HEK293 (cell line): Measurements from ENCODE around the gene TSSK3.
"Not testable (repeated sequence)": the region's sequence is repeated elsewhere in the genome, so short reads cannot be mapped to it uniquely, and the experiment has no call there.

ENCODE experiments used
- CTCF ChIA-PET: fragments of 350-600 bp; formaldehyde crosslinking; extraction: SDS; loops from one replicate; lab custom pipeline; 2021; ENCODE audit warnings: antibody characterized with exemption; lab: Yijun Ruan, JAX
- POLR2A ChIA-PET: fragments of 300-600 bp; formaldehyde crosslinking; extraction: SDS; loops from one replicate; lab custom pipeline; 2020; ENCODE audit warnings: antibody characterized with exemption, inconsistent platforms; lab: Yijun Ruan, JAX
- H3K27ac ChIP-seq: fragments of 200-500 bp; sonication (Bioruptor generic); 2 replicates; pipeline ENCODE4 v1.5.1; 2014; ENCODE audit warnings: low read depth, low read length, control low read depth, inconsistent platforms; ENCODE audit errors: extremely low read depth
- H3K36me3 ChIP-seq, 2 experiments: fragments of 200-500 bp in 1 of 2; sonication (Bioruptor generic) in 1 of 2; 1 replicate in 1 of 2; 2 replicates in 1 of 2; pipeline ENCODE4 v1.5.1; 2014 to 2017; ENCODE audit warnings: inconsistent platforms in 2 of 2, low read length in 2 of 2; ENCODE audit not compliant: control insufficient read depth in 2 of 2, insufficient read depth in 1 of 2
- H3K4me1 ChIP-seq: fragments of 200-500 bp; sonication (Bioruptor generic); 2 replicates; pipeline ENCODE4 v1.5.1; 2014; ENCODE audit warnings: mild to moderate bottlenecking, low read length, inconsistent platforms; ENCODE audit not compliant: control insufficient read depth, insufficient read depth
- H3K4me3 ChIP-seq: 2 replicates; pipeline ENCODE4 v1.5.1; 2011; ENCODE audit warnings: low read depth, mild to moderate bottlenecking, control low read depth, low read length, moderate library complexity
- H3K9me3 ChIP-seq: fragments of 200-500 bp; sonication (Bioruptor generic); 2 replicates; pipeline ENCODE4 v1.5.1; 2014; ENCODE audit warnings: low read depth, low read length, inconsistent platforms; ENCODE audit not compliant: control insufficient read depth, insufficient read depth
- GLIS2 ChIP-seq: fragments of 450-650 bp; formaldehyde crosslinking; IDR thresholded peaks from 2 replicates; pipeline ENCODE4 v1.5.1; 2016; ENCODE audit warnings: missing biosample characterization, missing genetic modification characterization
- PRDM1 ChIP-seq: fragments of 450-650 bp; formaldehyde crosslinking; IDR thresholded peaks from 2 replicates; pipeline ENCODE4; 2016; ENCODE audit warnings: missing biosample characterization, missing genetic modification characterization
- ZNF366 ChIP-seq: fragments of 450-650 bp; formaldehyde crosslinking; conservative IDR thresholded peaks from 2 replicates; pipeline ENCODE4 v1.5.1; 2016; ENCODE audit warnings: missing biosample characterization, missing genetic modification characterization
- ZNF433 ChIP-seq: fragments of 450-650 bp; formaldehyde crosslinking; IDR thresholded peaks from 2 replicates; pipeline ENCODE4 v1.5.1; 2016; ENCODE audit warnings: missing biosample characterization, missing genetic modification characterization, low read depth
- TF ChIP-seq, protein P1 (sequence below): fragments of 450-650 bp; formaldehyde crosslinking; IDR thresholded peaks from 2 replicates; pipeline ENCODE4 v1.5.1; 2016; ENCODE audit warnings: missing biosample characterization, missing genetic modification characterization
- TF ChIP-seq, protein P2 (sequence below): fragments of 450-650 bp; formaldehyde crosslinking; IDR thresholded peaks from 2 replicates; pipeline ENCODE4 v1.5.1; 2016; ENCODE audit warnings: missing biosample characterization, missing genetic modification characterization
- TF ChIP-seq, protein P3 (sequence below): fragments of 450-650 bp; formaldehyde crosslinking; IDR thresholded peaks from 2 replicates; pipeline ENCODE4 v1.5.1; 2017; ENCODE audit warnings: missing biosample characterization, missing genetic modification characterization
- TF ChIP-seq, protein P4 (sequence below): fragments of 450-650 bp; formaldehyde crosslinking; IDR thresholded peaks from 2 replicates; pipeline ENCODE4 v1.5.1; 2016; ENCODE audit warnings: missing biosample characterization, missing genetic modification characterization

TSSK3 gene

DNA sequence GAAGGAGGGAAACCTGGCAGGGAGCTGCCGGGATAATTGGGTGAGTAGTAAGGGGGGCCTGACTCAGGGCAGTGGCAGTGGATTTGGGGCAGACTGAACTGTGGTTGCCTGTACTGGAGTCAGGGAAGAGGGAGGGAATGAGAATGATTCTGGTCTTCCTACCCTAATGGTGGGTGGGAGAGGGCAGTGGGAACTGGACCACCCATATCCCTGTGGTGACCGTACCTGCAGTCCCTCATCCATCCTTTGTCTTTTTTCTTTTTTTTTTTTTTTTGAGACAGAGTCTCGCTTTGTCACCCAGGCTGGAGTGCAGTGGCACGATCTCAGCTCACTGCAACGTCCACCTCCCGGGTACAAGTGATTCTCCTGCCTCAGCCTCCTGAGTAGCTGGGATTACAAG is 6.6 kb upstream of the TSSK3 start:
- ChIA-PET POLR2A (interaction anchor here (0.6 to 1.2 kb wide), 4 partner anchors 20 to 149 kb away, joined by 3 to 6 read pairs (median 3); partner anchors contain the start of gene MARCKSL1), CTCF (interaction anchor here (1.3 kb wide), 1 partner anchor 140 kb away, joined by 4 read pairs; no protein-coding TSS in a partner anchor)
- H3K36me3 ChIP-seq, result peaks cover 0 to 64% of the 10 kb centered on the region in 2 experiments; a peak in 2 of 3 replicates
- H3K4me1 ChIP-seq, H3K27ac ChIP-seq, H3K9me3 ChIP-seq, H3K4me3 ChIP-seq: not testable (repeated sequence)
- TF ChIP-seq, protein P1, sequence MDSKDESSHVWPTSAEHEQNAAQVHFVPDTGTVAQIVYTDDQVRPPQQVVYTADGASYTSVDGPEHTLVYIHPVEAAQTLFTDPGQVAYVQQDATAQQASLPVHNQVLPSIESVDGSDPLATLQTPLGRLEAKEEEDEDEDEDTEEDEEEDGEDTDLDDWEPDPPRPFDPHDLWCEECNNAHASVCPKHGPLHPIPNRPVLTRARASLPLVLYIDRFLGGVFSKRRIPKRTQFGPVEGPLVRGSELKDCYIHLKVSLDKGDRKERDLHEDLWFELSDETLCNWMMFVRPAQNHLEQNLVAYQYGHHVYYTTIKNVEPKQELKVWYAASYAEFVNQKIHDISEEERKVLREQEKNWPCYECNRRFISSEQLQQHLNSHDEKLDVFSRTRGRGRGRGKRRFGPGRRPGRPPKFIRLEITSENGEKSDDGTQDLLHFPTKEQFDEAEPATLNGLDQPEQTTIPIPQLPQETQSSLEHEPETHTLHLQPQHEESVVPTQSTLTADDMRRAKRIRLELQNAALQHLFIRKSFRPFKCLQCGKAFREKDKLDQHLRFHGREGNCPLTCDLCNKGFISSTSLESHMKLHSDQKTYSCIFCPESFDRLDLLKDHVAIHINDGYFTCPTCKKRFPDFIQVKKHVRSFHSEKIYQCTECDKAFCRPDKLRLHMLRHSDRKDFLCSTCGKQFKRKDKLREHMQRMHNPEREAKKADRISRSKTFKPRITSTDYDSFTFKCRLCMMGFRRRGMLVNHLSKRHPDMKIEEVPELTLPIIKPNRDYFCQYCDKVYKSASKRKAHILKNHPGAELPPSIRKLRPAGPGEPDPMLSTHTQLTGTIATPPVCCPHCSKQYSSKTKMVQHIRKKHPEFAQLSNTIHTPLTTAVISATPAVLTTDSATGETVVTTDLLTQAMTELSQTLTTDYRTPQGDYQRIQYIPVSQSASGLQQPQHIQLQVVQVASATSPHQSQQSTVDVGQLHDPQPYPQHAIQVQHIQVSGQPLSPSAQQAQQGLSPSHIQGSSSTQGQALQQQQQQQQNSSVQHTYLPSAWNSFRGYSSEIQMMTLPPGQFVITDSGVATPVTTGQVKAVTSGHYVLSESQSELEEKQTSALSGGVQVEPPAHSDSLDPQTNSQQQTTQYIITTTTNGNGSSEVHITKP, result peak; percentile 91

DNA sequence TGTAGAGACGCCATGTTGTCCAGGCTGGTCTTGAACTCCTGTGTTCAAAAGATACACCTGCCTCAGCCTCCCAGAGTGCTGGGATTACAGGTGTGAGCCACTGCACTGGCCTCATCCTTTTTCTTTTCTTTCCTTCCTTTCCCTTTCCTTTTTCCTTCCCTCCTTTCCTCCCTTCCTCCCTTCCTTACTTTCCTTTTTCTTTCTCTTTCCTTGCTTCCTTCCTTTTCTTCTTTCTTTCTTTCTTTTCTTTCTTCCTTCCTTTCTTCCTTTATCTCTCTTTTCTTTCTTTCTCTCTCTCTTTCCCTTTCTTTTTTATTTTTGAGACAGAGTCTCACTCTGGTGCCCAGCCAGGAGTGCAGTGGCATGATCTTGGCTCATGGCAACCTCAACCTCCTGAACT is 5.9 kb upstream of the TSSK3 start:
- ChIA-PET CTCF (no interaction called here), POLR2A (interaction anchor here (0.7 to 1.2 kb wide), 3 partner anchors 20 to 145 kb away, joined by 3 to 6 read pairs (median 3); partner anchors contain the start of gene MARCKSL1)
- H3K36me3 ChIP-seq, result peaks cover 0 to 71% of the 10 kb centered on the region in 2 experiments; a peak in 2 of 3 replicates
- no peak overlapping the region for H3K4me3 ChIP-seq
- H3K4me1 ChIP-seq, result peaks cover 7% of the 10 kb centered on the region; the same call in 1 of the 2 replicates
- H3K9me3 ChIP-seq, result no peaks in the 10 kb centered on the region
- no peak overlapping the region for H3K27ac ChIP-seq
- peak; percentile 99 for TF ChIP-seq PRDM1 (tag by site-specific recombination)
- TF ChIP-seq ZNF366, result peak; percentile 99
- TF ChIP-seq, protein P2, sequence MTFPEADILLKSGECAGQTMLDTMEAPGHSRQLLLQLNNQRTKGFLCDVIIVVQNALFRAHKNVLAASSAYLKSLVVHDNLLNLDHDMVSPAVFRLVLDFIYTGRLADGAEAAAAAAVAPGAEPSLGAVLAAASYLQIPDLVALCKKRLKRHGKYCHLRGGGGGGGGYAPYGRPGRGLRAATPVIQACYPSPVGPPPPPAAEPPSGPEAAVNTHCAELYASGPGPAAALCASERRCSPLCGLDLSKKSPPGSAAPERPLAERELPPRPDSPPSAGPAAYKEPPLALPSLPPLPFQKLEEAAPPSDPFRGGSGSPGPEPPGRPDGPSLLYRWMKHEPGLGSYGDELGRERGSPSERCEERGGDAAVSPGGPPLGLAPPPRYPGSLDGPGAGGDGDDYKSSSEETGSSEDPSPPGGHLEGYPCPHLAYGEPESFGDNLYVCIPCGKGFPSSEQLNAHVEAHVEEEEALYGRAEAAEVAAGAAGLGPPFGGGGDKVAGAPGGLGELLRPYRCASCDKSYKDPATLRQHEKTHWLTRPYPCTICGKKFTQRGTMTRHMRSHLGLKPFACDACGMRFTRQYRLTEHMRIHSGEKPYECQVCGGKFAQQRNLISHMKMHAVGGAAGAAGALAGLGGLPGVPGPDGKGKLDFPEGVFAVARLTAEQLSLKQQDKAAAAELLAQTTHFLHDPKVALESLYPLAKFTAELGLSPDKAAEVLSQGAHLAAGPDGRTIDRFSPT (tag by site-specific recombination), result no peak
- TF ChIP-seq, all 188 proteins: peak for 2

DNA sequence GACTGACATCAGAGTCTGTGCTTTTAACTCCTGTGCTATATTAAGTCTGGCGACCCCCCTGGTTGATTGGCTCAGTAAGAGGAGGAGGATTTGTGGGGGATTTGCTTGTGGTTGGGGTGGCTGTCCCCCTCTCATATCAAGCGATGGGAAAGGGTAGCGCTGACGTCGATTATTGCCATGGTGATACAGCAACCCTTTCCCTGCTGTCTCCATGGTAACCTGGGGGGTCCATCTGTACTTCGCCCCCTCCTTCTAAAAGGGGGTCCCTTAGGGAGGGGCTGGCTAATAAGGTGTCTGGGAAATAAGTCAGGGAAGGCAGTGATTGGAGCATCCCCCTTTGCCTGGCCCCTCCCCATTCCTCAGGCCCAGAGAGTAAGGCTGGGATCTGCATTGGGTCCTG is 4.7 kb upstream of the TSSK3 start:
- POLR2A ChIA-PET, result interaction anchor here (0.6 to 1.8 kb wide), 4 partner anchors 21 to 250 kb away, joined by 3 to 6 read pairs (median 5); partner anchors contain the start of genes BSDC1, HDAC1, KPNA6 and MARCKSL1
- H3K27ac ChIP-seq, result no peak overlapping the region
- TF ChIP-seq GLIS2 (peak; percentile 40), ZNF433 (no peak)
- TF ChIP-seq, protein P3, sequence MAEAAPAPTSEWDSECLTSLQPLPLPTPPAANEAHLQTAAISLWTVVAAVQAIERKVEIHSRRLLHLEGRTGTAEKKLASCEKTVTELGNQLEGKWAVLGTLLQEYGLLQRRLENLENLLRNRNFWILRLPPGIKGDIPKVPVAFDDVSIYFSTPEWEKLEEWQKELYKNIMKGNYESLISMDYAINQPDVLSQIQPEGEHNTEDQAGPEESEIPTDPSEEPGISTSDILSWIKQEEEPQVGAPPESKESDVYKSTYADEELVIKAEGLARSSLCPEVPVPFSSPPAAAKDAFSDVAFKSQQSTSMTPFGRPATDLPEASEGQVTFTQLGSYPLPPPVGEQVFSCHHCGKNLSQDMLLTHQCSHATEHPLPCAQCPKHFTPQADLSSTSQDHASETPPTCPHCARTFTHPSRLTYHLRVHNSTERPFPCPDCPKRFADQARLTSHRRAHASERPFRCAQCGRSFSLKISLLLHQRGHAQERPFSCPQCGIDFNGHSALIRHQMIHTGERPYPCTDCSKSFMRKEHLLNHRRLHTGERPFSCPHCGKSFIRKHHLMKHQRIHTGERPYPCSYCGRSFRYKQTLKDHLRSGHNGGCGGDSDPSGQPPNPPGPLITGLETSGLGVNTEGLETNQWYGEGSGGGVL, result peak; percentile 47; the same call in 1 of the 2 replicates
- TF ChIP-seq, protein P4, sequence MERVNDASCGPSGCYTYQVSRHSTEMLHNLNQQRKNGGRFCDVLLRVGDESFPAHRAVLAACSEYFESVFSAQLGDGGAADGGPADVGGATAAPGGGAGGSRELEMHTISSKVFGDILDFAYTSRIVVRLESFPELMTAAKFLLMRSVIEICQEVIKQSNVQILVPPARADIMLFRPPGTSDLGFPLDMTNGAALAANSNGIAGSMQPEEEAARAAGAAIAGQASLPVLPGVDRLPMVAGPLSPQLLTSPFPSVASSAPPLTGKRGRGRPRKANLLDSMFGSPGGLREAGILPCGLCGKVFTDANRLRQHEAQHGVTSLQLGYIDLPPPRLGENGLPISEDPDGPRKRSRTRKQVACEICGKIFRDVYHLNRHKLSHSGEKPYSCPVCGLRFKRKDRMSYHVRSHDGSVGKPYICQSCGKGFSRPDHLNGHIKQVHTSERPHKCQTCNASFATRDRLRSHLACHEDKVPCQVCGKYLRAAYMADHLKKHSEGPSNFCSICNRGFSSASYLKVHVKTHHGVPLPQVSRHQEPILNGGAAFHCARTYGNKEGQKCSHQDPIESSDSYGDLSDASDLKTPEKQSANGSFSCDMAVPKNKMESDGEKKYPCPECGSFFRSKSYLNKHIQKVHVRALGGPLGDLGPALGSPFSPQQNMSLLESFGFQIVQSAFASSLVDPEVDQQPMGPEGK, result peak; percentile 52
- TF ChIP-seq, all 188 proteins: peak for 3
- H3K4me1 ChIP-seq, result peaks cover 1% of the 10 kb centered on the region; the same call in 1 of the 2 replicates
- peaks cover 0 to 81% of the 10 kb centered on the region in 2 experiments; a peak in 2 of 3 replicates for H3K36me3 ChIP-seq
- H3K9me3 ChIP-seq, result no peaks in the 10 kb centered on the region
- no peak overlapping the region for H3K4me3 ChIP-seq
- CTCF ChIA-PET, result no interaction called here
